Suprapubic skin (tissue), 3 donors: ENCODE results near the gene SH2D2A.

Experiments used
- CTCF ChIP-seq, 2 donors: fragments of 200-600 bp in 1 of 2; fragments of 450-650 bp in 1 of 2; sonication (generic) in 1 of 2; IDR thresholded peaks; one replicate each; pipeline ENCODE4 v1.5.1; 2016 to 2019; ENCODE audit warnings: antibody characterized with exemption in 2 of 2, mild to moderate bottlenecking in 1 of 2, moderate library complexity in 1 of 2
- POLR2A ChIP-seq, 2 donors: fragments of 450-650 bp; IDR thresholded peaks; one replicate each; pipeline ENCODE4 v1.6.1; 2017; ENCODE audit warnings: antibody characterized with exemption in 2 of 2, mild to moderate bottlenecking in 2 of 2, moderate library complexity in 2 of 2

GRCh38 chr1:156852418-156852874, 35.8 kb upstream of the SH2D2A start:
- TF ChIP-seq CTCF (IDR thresholded peaks at IDR 0.05) (no peak), POLR2A (IDR thresholded peaks at IDR 0.05) (no peak)
